Memory B cell (primary cell): Measurements from ENCODE around the gene WASF3.

Source experiments
- ATAC-seq: fragments of 150-1000 bp; cut with Tn5 transposase; 2 replicates; pipeline ENCODE4 v1.10.0; 2021; ENCODE audit warnings: low read depth, mild to moderate bottlenecking, moderate library complexity
- DNase-seq, 2 donors: peaks; one replicate each; pipeline ENCODE4 v3.0.0; 2022; ENCODE audit warnings: low spot score in 2 of 2
- H3K27ac Mint-ChIP-seq: one replicate; pipeline ENCODE4 v1.8.0; 2022; ENCODE audit warnings: mild to moderate bottlenecking, moderate library complexity, mixed read lengths
- H3K27me3 Mint-ChIP-seq: one replicate; pipeline ENCODE4 v1.8.0; 2022; ENCODE audit warnings: mixed read lengths
- H3K36me3 Mint-ChIP-seq: one replicate; pipeline ENCODE4 v1.8.0; 2022; ENCODE audit warnings: mild to moderate bottlenecking, mixed read lengths
- H3K4me1 Mint-ChIP-seq: one replicate; pipeline ENCODE4 v1.8.0; 2022; ENCODE audit warnings: mixed read lengths
- H3K4me3 Mint-ChIP-seq: one replicate; pipeline ENCODE4 v1.8.0; 2022; ENCODE audit warnings: mild to moderate bottlenecking, moderate library complexity, mixed read lengths
- H3K9me3 Mint-ChIP-seq: one replicate; pipeline ENCODE4 v1.8.0; 2022; ENCODE audit warnings: mixed read lengths

Gene WASF3

DNA sequence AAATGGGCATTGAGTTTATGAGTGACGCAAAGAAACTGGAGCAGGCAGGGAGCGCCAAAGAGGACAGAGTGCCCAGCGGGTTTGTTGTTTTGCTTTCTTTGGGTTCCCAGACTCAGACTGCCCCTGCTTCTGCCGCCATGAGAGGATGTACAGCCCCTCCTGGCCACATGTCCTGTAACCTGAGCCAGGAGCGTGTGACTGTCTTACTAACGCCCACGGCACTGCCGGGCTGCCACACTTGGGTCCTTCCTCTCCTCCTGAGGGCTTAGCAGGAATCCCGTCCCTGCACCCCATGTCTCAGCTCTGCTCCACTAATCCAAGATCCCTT is 122.6 kb downstream of the WASF3 start:
- no peak for ATAC-seq
- H3K36me3 Mint-ChIP-seq, result no peaks in the 10 kb centered on the region
- no peak overlapping the region for H3K27ac Mint-ChIP-seq
- H3K4me3 Mint-ChIP-seq, result no peak overlapping the region
- peaks cover 9% of the 10 kb centered on the region for H3K27me3 Mint-ChIP-seq
- no peak for DNase-seq
- H3K4me1 Mint-ChIP-seq, result no peaks in the 10 kb centered on the region
- no peaks in the 10 kb centered on the region for H3K9me3 Mint-ChIP-seq

- Mint-ChIP-seq H3K4me3 (no peak overlapping the region), H3K9me3 (no peaks in the 10 kb centered on the region), H3K4me1 (no peaks in the 10 kb centered on the region), H3K36me3 (no peaks in the 10 kb centered on the region), H3K27ac (no peak overlapping the region), H3K27me3 (peaks cover 9% of the 10 kb centered on the region)
- ATAC-seq (no peak), DNase-seq (no peak)
Measured at GRCh38 chr13:26680572-26680971, 123.1 kb downstream of the WASF3 start.

DNA sequence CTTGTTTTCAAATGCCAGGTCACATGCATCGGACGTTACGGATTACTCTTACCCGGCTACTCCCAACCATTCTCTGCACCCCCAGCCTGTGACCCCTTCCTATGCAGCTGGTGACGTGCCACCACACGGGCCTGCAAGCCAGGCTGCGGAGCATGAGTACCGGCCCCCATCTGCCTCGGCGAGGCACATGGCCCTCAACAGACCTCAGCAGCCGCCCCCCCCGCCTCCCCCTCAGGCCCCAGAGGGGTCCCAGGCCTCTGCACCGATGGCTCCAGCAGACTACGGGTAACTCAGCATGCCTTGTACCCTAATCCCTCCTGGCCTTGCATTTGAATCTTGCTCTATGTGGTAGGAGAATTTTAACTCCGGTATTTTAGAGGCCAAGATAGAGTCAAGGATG is 123.6 kb downstream of the WASF3 start:
- Mint-ChIP-seq H3K4me3 (no peak overlapping the region), H3K27ac (no peak overlapping the region), H3K36me3 (no peaks in the 10 kb centered on the region), H3K27me3 (peaks cover 9% of the 10 kb centered on the region), H3K9me3 (no peaks in the 10 kb centered on the region), H3K4me1 (no peaks in the 10 kb centered on the region)
- ATAC-seq, result no peak
- DNase-seq, result no peak

- no peak overlapping the region for H3K27ac Mint-ChIP-seq
- H3K36me3 Mint-ChIP-seq, result no peaks in the 10 kb centered on the region
- no peak overlapping the region for H3K4me3 Mint-ChIP-seq
- DNase-seq (no peak), ATAC-seq (no peak)
- peaks cover 9% of the 10 kb centered on the region for H3K27me3 Mint-ChIP-seq
- H3K4me1 Mint-ChIP-seq, result no peaks in the 10 kb centered on the region
- H3K9me3 Mint-ChIP-seq, result no peaks in the 10 kb centered on the region
Measured at GRCh38 chr13:26682606-26683005, 125.1 kb downstream of the WASF3 start.

DNA sequence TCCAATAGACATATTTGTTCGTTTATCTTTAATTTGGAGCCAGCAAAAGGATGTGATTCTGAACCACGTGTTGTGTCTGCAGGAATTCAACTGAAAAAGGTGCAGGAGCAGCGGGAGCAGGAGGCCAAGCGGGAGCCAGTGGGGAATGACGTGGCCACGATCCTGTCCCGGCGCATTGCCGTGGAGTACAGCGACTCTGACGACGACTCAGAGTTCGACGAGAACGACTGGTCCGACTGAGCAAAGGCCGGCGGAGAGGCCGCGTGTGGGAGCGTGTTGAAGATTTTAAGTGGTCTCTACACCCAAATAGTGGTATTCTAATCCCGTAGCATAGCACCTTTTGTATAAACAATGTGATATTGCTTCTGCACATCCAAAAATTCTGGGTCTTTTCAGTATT is 128.1 kb downstream of the WASF3 start:
- H3K4me3 Mint-ChIP-seq, result no peak overlapping the region

DNA sequence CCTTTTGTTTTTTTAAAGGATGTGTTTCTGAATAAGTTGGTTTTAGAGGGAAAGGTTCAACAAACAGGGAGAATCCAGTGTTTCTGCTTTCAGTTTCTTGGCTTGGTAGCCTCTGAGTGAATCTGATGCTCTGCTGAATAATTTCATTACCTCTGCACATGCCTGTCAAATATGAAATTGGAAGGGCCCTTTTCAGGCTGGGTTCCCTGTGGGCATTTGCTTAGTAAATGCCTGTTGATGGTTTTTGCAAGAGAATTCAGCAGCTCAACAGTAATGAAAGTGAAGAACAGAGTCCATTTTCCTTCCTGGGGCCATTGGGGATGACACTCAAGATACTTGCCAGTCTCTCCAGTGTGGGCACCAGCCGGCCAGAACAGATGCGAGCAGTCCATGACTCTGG is 128.8 kb downstream of the WASF3 start:
- no peaks in the 10 kb centered on the region for H3K4me1 Mint-ChIP-seq
- no peaks in the 10 kb centered on the region for H3K36me3 Mint-ChIP-seq
- no peak overlapping the region for H3K4me3 Mint-ChIP-seq
- H3K27me3 Mint-ChIP-seq, result peaks cover 2% of the 10 kb centered on the region
- peaks cover 6% of the 10 kb centered on the region for H3K9me3 Mint-ChIP-seq
- H3K27ac Mint-ChIP-seq, result no peak overlapping the region
- no peak for ATAC-seq
- DNase-seq, result no peak

More for the DNA sequence above, 128.1 kb downstream of the WASF3 start:
- Mint-ChIP-seq H3K9me3 (peaks cover 4% of the 10 kb centered on the region), H3K27ac (no peak overlapping the region), H3K4me1 (no peaks in the 10 kb centered on the region), H3K27me3 (peaks cover 3% of the 10 kb centered on the region), H3K36me3 (no peaks in the 10 kb centered on the region)
- DNase-seq (no peak), ATAC-seq (no peak)

- Mint-ChIP-seq H3K4me3 (no peak overlapping the region), H3K4me1 (no peaks in the 10 kb centered on the region), H3K9me3 (peaks cover 10% of the 10 kb centered on the region), H3K27me3 (no peaks in the 10 kb centered on the region), H3K36me3 (peaks cover 3% of the 10 kb centered on the region), H3K27ac (no peak overlapping the region)
- ATAC-seq (no peak), DNase-seq (no peak)
Measured at GRCh38 chr13:26688286-26688685, 130.8 kb downstream of the WASF3 start.

GRCh38 chr13:26688980-26689379 is 131.5 kb downstream of the WASF3 start:
- DNase-seq (no peak), ATAC-seq (no peak)
- Mint-ChIP-seq H3K36me3 (peaks cover 3% of the 10 kb centered on the region), H3K27me3 (peaks cover under 1% of the 10 kb centered on the region), H3K4me1 (no peaks in the 10 kb centered on the region), H3K4me3 (no peak overlapping the region), H3K27ac (no peak overlapping the region), H3K9me3 (peaks cover 10% of the 10 kb centered on the region)

GRCh38 chr13:26693749-26694463 is 136.4 kb downstream of the WASF3 start:
- Mint-ChIP-seq H3K27me3 (peaks cover 10% of the 10 kb centered on the region), H3K27ac (no peak overlapping the region), H3K9me3 (peaks cover 10% of the 10 kb centered on the region), H3K4me1 (no peaks in the 10 kb centered on the region), H3K4me3 (no peak overlapping the region), H3K36me3 (peaks cover 3% of the 10 kb centered on the region)
- DNase-seq (no peak), ATAC-seq (no peak)

- H3K27ac Mint-ChIP-seq, result no peak overlapping the region
- H3K27me3 Mint-ChIP-seq, result peaks cover 10% of the 10 kb centered on the region
- peaks cover 3% of the 10 kb centered on the region for H3K36me3 Mint-ChIP-seq
- ATAC-seq (no peak), DNase-seq (no peak)
- no peak overlapping the region for H3K4me3 Mint-ChIP-seq
- H3K4me1 Mint-ChIP-seq, result peaks cover 2% of the 10 kb centered on the region
- H3K9me3 Mint-ChIP-seq, result peaks cover 8% of the 10 kb centered on the region
Measured at GRCh38 chr13:26694609-26695359, 137.3 kb downstream of the WASF3 start.

- Mint-ChIP-seq H3K9me3 (peaks cover 6% of the 10 kb centered on the region), H3K4me3 (no peak overlapping the region), H3K27me3 (peaks cover 10% of the 10 kb centered on the region), H3K4me1 (peaks cover 2% of the 10 kb centered on the region), H3K27ac (no peak overlapping the region), H3K36me3 (peaks cover 3% of the 10 kb centered on the region)
- no peak for DNase-seq
- ATAC-seq, result no peak
Measured at GRCh38 chr13:26695360-26695705, 137.8 kb downstream of the WASF3 start.

- no peak for ATAC-seq
- Mint-ChIP-seq H3K27ac (no peak overlapping the region), H3K4me3 (no peak overlapping the region), H3K4me1 (peaks cover 2% of the 10 kb centered on the region), H3K36me3 (peaks cover 3% of the 10 kb centered on the region), H3K9me3 (peaks cover 6% of the 10 kb centered on the region), H3K27me3 (peaks cover 10% of the 10 kb centered on the region)
- DNase-seq, result no peak
Measured at GRCh38 chr13:26695891-26696311, 138.4 kb downstream of the WASF3 start.

GRCh38 chr13:26697069-26697955 is 139.8 kb downstream of the WASF3 start:
- Mint-ChIP-seq H3K4me3 (no peak overlapping the region), H3K4me1 (peaks cover 2% of the 10 kb centered on the region), H3K36me3 (no peaks in the 10 kb centered on the region), H3K27ac (no peak overlapping the region), H3K27me3 (peaks cover 10% of the 10 kb centered on the region), H3K9me3 (no peaks in the 10 kb centered on the region)
- ATAC-seq, result no peak
- no peak for DNase-seq
